Vagina (tissue), 2 donors: Measurements from ENCODE around the gene RASGRF2. TPM values are rescaled to one million over a fixed set of nuclear protein-coding genes. Genes with fewer than 3 reads are reported as not detected.

Experiments
- DNase-seq, 2 donors: peaks; one replicate each; pipeline ENCODE4 v3.0.0-alpha.2; 2017; ENCODE audit errors: extremely low spot score in 2 of 2
- H3K27ac ChIP-seq: fragments of 200-600 bp; sonication (generic); one replicate; pipeline ENCODE4 v1.5.1; 2019
- H3K27me3 ChIP-seq: fragments of 200-600 bp; sonication (generic); one replicate; pipeline ENCODE4 v1.5.1; 2019
- H3K36me3 ChIP-seq, 2 donors: fragments of 200-600 bp; sonication (generic); one replicate each; pipeline ENCODE4 v1.5.1; 2017 to 2019
- H3K4me1 ChIP-seq: fragments of 200-600 bp; sonication (generic); one replicate; pipeline ENCODE4 v1.5.1; 2019
- H3K4me3 ChIP-seq, 2 donors: fragments of 200-600 bp; sonication (generic); 1 replicate in 1 of 2; 2 replicates in 1 of 2; pipeline ENCODE4 v1.5.1; 2016 to 2019
- H3K9me3 ChIP-seq: fragments of 200-600 bp; sonication (generic); one replicate; pipeline ENCODE4 v1.5.1; 2019
- POLR2A ChIP-seq, 2 donors: fragments of 450-650 bp; IDR thresholded peaks; one replicate each; pipeline ENCODE4 v1.6.1; 2017; ENCODE audit warnings: antibody characterized with exemption in 2 of 2, mild to moderate bottlenecking in 2 of 2, moderate library complexity in 2 of 2
- POLR2AphosphoS5 ChIP-seq, 2 donors: sonication (generic); formaldehyde crosslinking; IDR thresholded peaks; one replicate each; pipeline ENCODE4 v1.9.0; 2017; ENCODE audit warnings: antibody characterized with exemption in 2 of 2, mild to moderate bottlenecking in 2 of 2, low read depth in 1 of 2; ENCODE audit not compliant: insufficient read depth in 1 of 2
- intact Hi-C: fragments of 100-400 bp; cut with DNase I; formaldehyde crosslinking; loops from one replicate; pipeline ENCODE4 v1.15.1; 2023
- total RNA-seq: library from RNA; depleted of rRNA; stranded (reverse); fragments of >200 nt; gene quantifications from one replicate; pipeline ENCODE4 v1.2.3, GENCODE V29; 2016
- TF ChIP-seq, protein P1 (sequence below), 3 experiments: fragments of 450-650 bp in 2 of 3; fragments of 200-600 bp in 1 of 3; sonication (generic) in 1 of 3; IDR thresholded peaks; one replicate each; pipeline ENCODE4 v1.5.1; 2017 to 2019; ENCODE audit warnings: antibody characterized with exemption in 3 of 3, mild to moderate bottlenecking in 2 of 3, moderate library complexity in 2 of 3

The RASGRF2 gene
- total RNA-seq, 1 donor from 2014 or later, result 8.8 TPM

DNA sequence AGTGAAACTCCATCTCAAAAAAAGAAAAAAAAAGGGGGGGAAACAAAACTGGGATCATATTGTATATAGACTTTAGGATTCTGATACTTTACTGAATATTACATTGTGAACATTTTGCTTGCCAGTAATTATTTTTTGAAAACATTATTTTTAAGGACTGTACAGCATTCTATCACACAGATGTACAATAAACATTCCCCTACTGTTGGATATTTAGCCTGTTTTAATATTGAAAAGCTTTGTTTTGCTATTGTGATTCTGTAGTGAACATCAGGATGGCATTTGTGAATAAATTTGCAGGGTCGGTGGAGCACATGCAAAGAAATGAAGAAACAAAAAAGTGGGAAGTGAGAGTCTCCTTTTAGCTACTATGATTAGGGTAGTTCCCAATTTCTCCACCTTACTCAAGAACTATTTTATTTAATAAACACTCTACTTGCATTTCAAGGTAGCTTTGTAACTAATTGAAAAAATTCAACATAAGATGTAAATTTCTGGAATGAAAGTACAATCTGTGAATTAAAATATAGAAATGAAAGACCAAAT lies 18.7 kb downstream of the RASGRF2 start:
- no peak overlapping the region for H3K4me3 ChIP-seq
- intact Hi-C loops, result no loop called here
- TF ChIP-seq POLR2AphosphoS5 (IDR thresholded peaks at IDR 0.05; ENCODE audit: insufficient read depth in 1 of 2, low read depth in 1 of 2) (no peak), POLR2A (IDR thresholded peaks at IDR 0.05) (no peak)
- TF ChIP-seq, protein P1, sequence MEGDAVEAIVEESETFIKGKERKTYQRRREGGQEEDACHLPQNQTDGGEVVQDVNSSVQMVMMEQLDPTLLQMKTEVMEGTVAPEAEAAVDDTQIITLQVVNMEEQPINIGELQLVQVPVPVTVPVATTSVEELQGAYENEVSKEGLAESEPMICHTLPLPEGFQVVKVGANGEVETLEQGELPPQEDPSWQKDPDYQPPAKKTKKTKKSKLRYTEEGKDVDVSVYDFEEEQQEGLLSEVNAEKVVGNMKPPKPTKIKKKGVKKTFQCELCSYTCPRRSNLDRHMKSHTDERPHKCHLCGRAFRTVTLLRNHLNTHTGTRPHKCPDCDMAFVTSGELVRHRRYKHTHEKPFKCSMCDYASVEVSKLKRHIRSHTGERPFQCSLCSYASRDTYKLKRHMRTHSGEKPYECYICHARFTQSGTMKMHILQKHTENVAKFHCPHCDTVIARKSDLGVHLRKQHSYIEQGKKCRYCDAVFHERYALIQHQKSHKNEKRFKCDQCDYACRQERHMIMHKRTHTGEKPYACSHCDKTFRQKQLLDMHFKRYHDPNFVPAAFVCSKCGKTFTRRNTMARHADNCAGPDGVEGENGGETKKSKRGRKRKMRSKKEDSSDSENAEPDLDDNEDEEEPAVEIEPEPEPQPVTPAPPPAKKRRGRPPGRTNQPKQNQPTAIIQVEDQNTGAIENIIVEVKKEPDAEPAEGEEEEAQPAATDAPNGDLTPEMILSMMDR (IDR thresholded peaks at IDR 0.05), result no peak

DNA sequence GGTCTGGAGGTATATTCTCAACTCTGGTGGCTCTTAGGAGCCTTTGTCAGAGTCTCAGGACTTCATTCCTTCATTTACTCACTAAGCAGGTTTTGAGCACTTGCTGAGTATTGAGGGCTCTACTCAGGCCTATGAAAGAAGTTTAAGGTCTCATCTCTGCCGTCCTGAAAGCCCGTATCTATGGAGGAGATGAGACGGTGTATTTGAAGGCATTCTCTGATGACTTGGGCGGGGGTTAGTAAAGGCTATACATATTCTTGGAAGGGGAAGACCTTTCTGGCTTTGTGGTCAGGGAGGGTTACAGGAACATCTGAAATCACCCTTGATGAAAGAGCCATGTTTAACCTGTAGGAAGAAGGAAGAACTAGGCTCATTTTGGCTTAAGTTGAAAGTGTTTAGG lies 21.9 kb downstream of the RASGRF2 start:
- Histone ChIP-seq H3K4me3 (no peak overlapping the region), H3K4me1 (no peaks in the 10 kb centered on the region), H3K27me3 (no peaks in the 10 kb centered on the region), H3K36me3 (no peaks in the 10 kb centered on the region), H3K9me3 (no peaks in the 10 kb centered on the region), H3K27ac (no peak overlapping the region)
- no peak for DNase-seq
- TF ChIP-seq POLR2A (IDR thresholded peaks at IDR 0.05) (no peak), POLR2AphosphoS5 (IDR thresholded peaks at IDR 0.05; ENCODE audit: insufficient read depth in 1 of 2, low read depth in 1 of 2) (no peak)
- TF ChIP-seq, protein P1 (IDR thresholded peaks at IDR 0.05), result no peak
- intact Hi-C loops, result no loop called here

More for the DNA sequence above, 18.7 kb downstream of the RASGRF2 start:
- no peaks in the 10 kb centered on the region for H3K9me3 ChIP-seq
- no peaks in the 10 kb centered on the region for H3K36me3 ChIP-seq
- DNase-seq, result no peak
- no peak overlapping the region for H3K27ac ChIP-seq
- no peaks in the 10 kb centered on the region for H3K27me3 ChIP-seq
- no peaks in the 10 kb centered on the region for H3K4me1 ChIP-seq

DNA sequence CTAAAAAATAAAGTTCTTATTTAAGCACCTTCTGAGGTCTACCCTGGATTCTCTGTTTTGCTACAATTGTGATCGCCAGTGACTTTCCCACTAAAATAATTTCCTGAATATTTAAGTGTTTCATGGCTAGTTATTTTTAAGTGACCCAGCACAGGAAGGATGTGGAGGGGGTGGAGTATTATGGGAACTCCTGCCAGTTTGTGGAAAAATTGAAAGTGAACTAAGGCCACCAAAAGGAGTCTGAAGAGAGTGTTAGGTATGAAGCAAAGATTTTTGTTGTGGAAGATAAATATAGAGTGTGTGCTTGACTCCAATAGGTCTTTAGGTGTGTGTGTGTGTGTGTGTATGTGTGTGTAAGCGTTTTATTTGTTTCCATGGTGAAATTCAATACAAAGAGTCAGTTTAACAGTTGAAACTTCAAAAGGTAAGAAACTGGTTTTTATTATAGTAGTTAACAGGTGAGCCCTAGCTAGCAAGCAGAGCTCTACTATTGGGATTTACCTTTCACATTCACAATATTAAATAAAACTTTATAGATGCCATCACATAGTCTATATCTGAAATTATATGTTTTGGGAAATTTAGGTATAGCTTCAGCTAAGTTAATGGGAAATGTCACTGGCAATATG lies 25.6 kb downstream of the RASGRF2 start:
- DNase-seq, result no peak
- no peaks in the 10 kb centered on the region for H3K27me3 ChIP-seq
- H3K4me3 ChIP-seq, result no peak overlapping the region
- H3K27ac ChIP-seq, result peak overlapping the region; percentile 38
- no peaks in the 10 kb centered on the region for H3K4me1 ChIP-seq
- intact Hi-C loops, result no loop called here
- peak in 1 of 2 donors; percentile 77 for TF ChIP-seq POLR2AphosphoS5 (IDR thresholded peaks at IDR 0.05; ENCODE audit: insufficient read depth in 1 of 2, low read depth in 1 of 2)
- TF ChIP-seq, protein P1 (IDR thresholded peaks at IDR 0.05), result no peak
- no peak for TF ChIP-seq POLR2A (IDR thresholded peaks at IDR 0.05)
- no peaks in the 10 kb centered on the region for H3K36me3 ChIP-seq
- H3K9me3 ChIP-seq, result no peaks in the 10 kb centered on the region

DNA sequence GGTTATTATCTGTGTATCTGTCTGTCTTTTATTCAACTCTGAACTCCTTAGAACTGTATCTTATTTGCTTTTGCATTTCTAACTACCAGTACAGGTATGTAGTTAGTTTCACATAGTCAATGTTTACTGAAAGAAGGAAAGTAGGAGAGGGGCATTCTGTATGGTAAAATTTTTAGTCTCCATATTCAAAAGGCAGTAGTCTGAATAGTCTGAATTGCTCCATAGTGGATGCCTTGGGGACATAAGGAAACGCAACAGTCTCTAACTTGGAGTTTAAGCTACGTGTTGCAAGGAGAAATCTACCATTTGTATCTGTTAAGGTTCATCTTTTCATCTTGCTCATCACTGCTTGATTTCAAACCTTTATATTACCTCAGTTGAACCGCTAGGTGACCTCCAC lies 26.2 kb downstream of the RASGRF2 start:
- peak overlapping the region; percentile 38 for H3K27ac ChIP-seq
- H3K4me3 ChIP-seq, result no peak overlapping the region
- no peaks in the 10 kb centered on the region for H3K4me1 ChIP-seq
- intact Hi-C loops, result no loop called here
- DNase-seq, result no peak
- H3K9me3 ChIP-seq, result no peaks in the 10 kb centered on the region
- H3K27me3 ChIP-seq, result no peaks in the 10 kb centered on the region
- TF ChIP-seq POLR2AphosphoS5 (IDR thresholded peaks at IDR 0.05; ENCODE audit: insufficient read depth in 1 of 2, low read depth in 1 of 2), result no peak
- TF ChIP-seq, protein P1 (IDR thresholded peaks at IDR 0.05), result no peak
- no peak for TF ChIP-seq POLR2A (IDR thresholded peaks at IDR 0.05)
- no peaks in the 10 kb centered on the region for H3K36me3 ChIP-seq

DNA sequence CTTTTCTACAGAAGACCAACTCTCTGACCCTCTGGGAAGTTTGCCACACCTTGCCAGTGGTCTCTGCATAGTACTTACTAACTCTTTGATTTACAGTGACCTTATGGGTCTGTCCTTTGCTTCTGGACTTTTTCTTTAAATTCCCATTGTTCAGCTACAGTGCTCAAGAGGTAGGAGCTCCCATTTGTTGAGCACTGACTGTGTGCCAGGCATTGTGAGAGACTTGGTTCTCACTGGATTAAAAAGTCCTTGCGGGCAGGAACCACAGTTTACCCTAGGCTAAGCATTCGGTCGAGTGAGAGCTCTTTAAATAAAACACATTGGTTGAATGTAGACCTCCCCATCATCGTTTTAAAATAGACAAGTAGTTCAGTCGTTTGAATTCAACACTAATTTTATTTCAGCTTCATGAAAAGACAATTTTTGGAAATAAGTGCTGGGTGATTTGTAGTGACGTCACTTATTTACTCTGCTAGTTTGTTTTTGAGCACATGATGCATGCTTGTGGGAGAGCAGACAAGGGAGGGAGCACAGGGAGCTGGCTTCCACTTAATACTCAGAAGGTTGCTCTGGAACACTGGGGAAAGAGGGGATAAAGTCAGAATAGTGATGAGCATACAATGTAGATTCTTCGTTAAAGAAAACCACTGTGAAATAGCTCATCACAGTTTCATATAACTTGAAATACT lies 27.1 kb downstream of the RASGRF2 start:
- Histone ChIP-seq H3K4me3 (no peak overlapping the region), H3K27me3 (no peaks in the 10 kb centered on the region), H3K4me1 (no peaks in the 10 kb centered on the region), H3K9me3 (no peaks in the 10 kb centered on the region), H3K27ac (peak overlapping the region; percentile 38), H3K36me3 (no peaks in the 10 kb centered on the region)
- intact Hi-C loops, result no loop called here
- DNase-seq, result no peak
- no peak for TF ChIP-seq POLR2AphosphoS5 (IDR thresholded peaks at IDR 0.05; ENCODE audit: insufficient read depth in 1 of 2, low read depth in 1 of 2)
- TF ChIP-seq POLR2A (IDR thresholded peaks at IDR 0.05), result no peak
- TF ChIP-seq, protein P1 (IDR thresholded peaks at IDR 0.05), result no peak
